SJCRH30 (cell line): ENCODE data around the gene GIPC2. TPM values are rescaled to one million over a fixed set of nuclear protein-coding genes. Genes with fewer than 3 reads are reported as not detected.
"Not testable (repeated sequence)": the region's sequence is repeated elsewhere in the genome, so short reads cannot be mapped to it uniquely, and the experiment has no call there.

Source experiments
- DNase-seq, 2 experiments: peaks; one replicate each; pipeline ENCODE4 v3.0.0-alpha.2; 2015 to 2020
- H3K27ac ChIP-seq: fragments of 250-450 bp; sonication (Bioruptor Pico); 2 replicates; pipeline ENCODE4 v1.5.1; 2020; ENCODE audit warnings: mild to moderate bottlenecking, moderate library complexity
- H3K27me3 ChIP-seq: fragments of 250-450 bp; sonication (Bioruptor Pico); 2 replicates; pipeline ENCODE4 v1.5.1; 2020; ENCODE audit warnings: mild to moderate bottlenecking, moderate library complexity
- H3K36me3 ChIP-seq: fragments of 250-450 bp; sonication (Bioruptor Pico); 2 replicates; pipeline ENCODE4 v1.5.1; 2020; ENCODE audit warnings: mild to moderate bottlenecking, moderate library complexity
- H3K4me1 ChIP-seq: fragments of 250-450 bp; sonication (Bioruptor Pico); 2 replicates; pipeline ENCODE4 v1.5.1; 2020; ENCODE audit warnings: mild to moderate bottlenecking, moderate library complexity
- H3K4me3 ChIP-seq: fragments of 250-450 bp; sonication (Bioruptor Pico); 2 replicates; pipeline ENCODE4 v1.5.1; 2020; ENCODE audit warnings: mild to moderate bottlenecking, moderate library complexity
- H3K9me3 ChIP-seq: fragments of 250-450 bp; sonication (Bioruptor Pico); replicated peaks from 2 replicates; pipeline ENCODE4 v1.5.1; 2020; ENCODE audit warnings: mild to moderate bottlenecking, moderate library complexity
- total RNA-seq: library from RNA; depleted of rRNA; stranded (reverse); fragments of >200 nt; shearing (Covaris generic); gene quantifications from 2 replicates; pipeline ENCODE4 v1.2.3, GENCODE V29; 2014

The GIPC2 gene
- total RNA-seq, 1 experiment from 2014 or later: not detected

GRCh38 chr1:78069784-78070183, 24.0 kb downstream of the GIPC2 start:
- no peak for DNase-seq
- no peak overlapping the region for H3K27ac ChIP-seq
- H3K27me3 ChIP-seq: no peaks in the 10 kb centered on the region
- H3K4me1 ChIP-seq: no peaks in the 10 kb centered on the region
- no peaks in the 10 kb centered on the region for H3K36me3 ChIP-seq
- no peaks in the 10 kb centered on the region; the same call in 1 of the 2 replicates for H3K9me3 ChIP-seq
- H3K4me3 ChIP-seq: no peak overlapping the region

- no peaks in the 10 kb centered on the region for H3K36me3 ChIP-seq
- no peak for DNase-seq
- no peak overlapping the region for H3K4me3 ChIP-seq
- H3K4me1 ChIP-seq: no peaks in the 10 kb centered on the region
- no peaks in the 10 kb centered on the region; the same call in 1 of the 2 replicates for H3K9me3 ChIP-seq
- no peak overlapping the region for H3K27ac ChIP-seq
- H3K27me3 ChIP-seq: no peaks in the 10 kb centered on the region
Measured at GRCh38 chr1:78070210-78070609, 24.4 kb downstream of the GIPC2 start.

- no peak for DNase-seq
- H3K27me3 ChIP-seq: no peaks in the 10 kb centered on the region
Measured at GRCh38 chr1:78070758-78071157, 25.0 kb downstream of the GIPC2 start.

DNA sequence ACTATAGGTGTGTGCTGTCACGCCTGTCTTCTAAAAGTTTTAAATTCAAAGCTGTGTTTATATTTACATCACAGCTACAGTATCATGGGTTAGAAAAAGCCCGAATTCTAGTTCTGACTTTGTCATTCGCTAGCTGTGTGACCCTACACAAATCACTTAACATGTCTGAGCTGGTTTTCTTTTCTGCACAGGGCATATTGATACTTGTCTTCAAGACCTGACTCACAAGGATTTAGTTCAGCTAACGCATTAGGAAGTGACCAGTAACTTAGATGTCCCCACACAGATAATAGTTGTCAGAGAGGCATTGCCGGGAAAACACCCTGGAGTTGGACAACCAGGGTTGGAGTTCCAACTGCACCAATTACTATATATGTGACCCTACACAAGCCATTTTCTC, 25.9 kb downstream of the GIPC2 start:
- DNase-seq: no peak
- Histone ChIP-seq H3K9me3 (no peaks in the 10 kb centered on the region; the same call in 1 of the 2 replicates), H3K4me1 (no peaks in the 10 kb centered on the region), H3K27ac (no peak overlapping the region), H3K27me3 (no peaks in the 10 kb centered on the region), H3K36me3 (no peaks in the 10 kb centered on the region), H3K4me3 (no peak overlapping the region)

More at GRCh38 chr1:78070758-78071157, 25.0 kb downstream of the GIPC2 start:
- Histone ChIP-seq H3K36me3 (no peaks in the 10 kb centered on the region), H3K4me1 (no peaks in the 10 kb centered on the region), H3K9me3 (no peaks in the 10 kb centered on the region; the same call in 1 of the 2 replicates), H3K27ac (no peak overlapping the region), H3K4me3 (no peak overlapping the region)

GRCh38 chr1:78072216-78072615, 26.4 kb downstream of the GIPC2 start:
- no peak overlapping the region for H3K27ac ChIP-seq
- no peaks in the 10 kb centered on the region for H3K27me3 ChIP-seq
- no peaks in the 10 kb centered on the region; the same call in 1 of the 2 replicates for H3K9me3 ChIP-seq
- DNase-seq: no peak
- H3K4me1 ChIP-seq: no peaks in the 10 kb centered on the region
- H3K4me3 ChIP-seq: no peak overlapping the region
- no peaks in the 10 kb centered on the region for H3K36me3 ChIP-seq

DNA sequence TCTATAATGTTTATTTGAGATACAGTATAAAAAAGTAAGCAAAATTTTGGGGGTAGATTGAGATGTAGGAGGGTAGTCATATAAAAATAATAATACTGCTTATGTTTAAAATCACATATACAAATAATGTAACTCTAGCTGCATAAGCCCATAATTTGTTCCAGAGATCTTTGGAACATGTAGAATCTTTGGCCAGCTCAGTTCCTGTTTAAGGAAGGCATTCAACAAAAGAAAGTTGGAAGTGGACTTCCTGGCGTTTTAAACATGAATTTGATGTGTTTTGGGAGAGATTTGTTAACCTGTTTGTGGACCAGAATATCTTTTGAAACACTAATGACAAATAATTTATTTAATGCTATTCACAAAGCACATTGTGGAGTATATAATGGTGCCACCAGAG, 27.7 kb downstream of the GIPC2 start:
- no peaks in the 10 kb centered on the region for H3K36me3 ChIP-seq
- no peaks in the 10 kb centered on the region for H3K4me1 ChIP-seq
- H3K9me3 ChIP-seq: no peaks in the 10 kb centered on the region; the same call in 1 of the 2 replicates
- H3K27me3 ChIP-seq: no peaks in the 10 kb centered on the region
- H3K4me3 ChIP-seq: no peak overlapping the region
- no peak overlapping the region for H3K27ac ChIP-seq
- DNase-seq: no peak

- H3K27ac ChIP-seq: no peak overlapping the region
- peaks cover 3% of the 10 kb centered on the region; the same call in 1 of the 2 replicates for H3K4me1 ChIP-seq
- no peaks in the 10 kb centered on the region for H3K27me3 ChIP-seq
- H3K9me3 ChIP-seq: no peaks in the 10 kb centered on the region; the same call in 1 of the 2 replicates
- DNase-seq: no peak
- no peaks in the 10 kb centered on the region for H3K36me3 ChIP-seq
- no peak overlapping the region for H3K4me3 ChIP-seq
Measured at GRCh38 chr1:78075621-78076020, 29.9 kb downstream of the GIPC2 start.

- H3K27ac ChIP-seq: no peak overlapping the region
Measured at GRCh38 chr1:78078358-78078757, 32.6 kb downstream of the GIPC2 start.

GRCh38 chr1:78079580-78079979, 33.8 kb downstream of the GIPC2 start:
- Histone ChIP-seq H3K4me1 (peaks cover 3% of the 10 kb centered on the region; the same call in 1 of the 2 replicates), H3K9me3 (no peaks in the 10 kb centered on the region), H3K27me3 (no peaks in the 10 kb centered on the region), H3K27ac (no peak overlapping the region), H3K4me3 (no peak overlapping the region), H3K36me3 (no peaks in the 10 kb centered on the region)
- no peak for DNase-seq

More at GRCh38 chr1:78078358-78078757, 32.6 kb downstream of the GIPC2 start:
- DNase-seq: no peak
- no peaks in the 10 kb centered on the region for H3K27me3 ChIP-seq
- no peaks in the 10 kb centered on the region; the same call in 1 of the 2 replicates for H3K9me3 ChIP-seq
- H3K4me1 ChIP-seq: peaks cover 3% of the 10 kb centered on the region; the same call in 1 of the 2 replicates
- no peaks in the 10 kb centered on the region for H3K36me3 ChIP-seq
- H3K4me3 ChIP-seq: no peak overlapping the region

DNA sequence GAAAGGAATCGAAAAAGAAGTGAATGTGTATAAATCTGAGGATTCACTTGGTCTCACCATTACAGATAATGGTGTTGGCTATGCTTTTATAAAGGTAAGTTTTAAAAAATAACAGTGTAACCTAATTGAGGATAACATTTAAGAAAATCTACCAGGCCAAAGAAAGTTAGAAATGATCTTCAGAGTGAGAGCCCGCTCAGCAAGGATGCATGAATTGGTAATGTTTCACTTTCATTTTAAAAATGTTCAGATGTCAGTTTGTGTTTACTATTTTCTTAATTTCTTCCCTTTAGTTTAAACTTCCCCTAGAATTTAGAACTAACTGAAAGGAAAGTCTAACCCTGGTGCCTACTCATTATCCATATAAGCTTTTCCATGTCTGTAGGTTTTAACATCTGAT, 35.0 kb downstream of the GIPC2 start:
- no peak for DNase-seq
- Histone ChIP-seq H3K9me3 (no peaks in the 10 kb centered on the region), H3K4me1 (peaks cover 3% of the 10 kb centered on the region; the same call in 1 of the 2 replicates), H3K4me3 (no peak overlapping the region), H3K36me3 (no peaks in the 10 kb centered on the region), H3K27ac (no peak overlapping the region), H3K27me3 (no peaks in the 10 kb centered on the region)

GRCh38 chr1:78081980-78082860, 36.5 kb downstream of the GIPC2 start:
- H3K4me1 ChIP-seq: peaks cover 3% of the 10 kb centered on the region; the same call in 1 of the 2 replicates
- no peaks in the 10 kb centered on the region for H3K36me3 ChIP-seq
- H3K4me3 ChIP-seq: no peak overlapping the region
- no peaks in the 10 kb centered on the region for H3K27me3 ChIP-seq
- H3K9me3 ChIP-seq: 0 out of 2 replicates have a peak, but pooled peaks cover 4% of the 10 kb centered on the region
- no peak for DNase-seq
- no peak overlapping the region for H3K27ac ChIP-seq

DNA sequence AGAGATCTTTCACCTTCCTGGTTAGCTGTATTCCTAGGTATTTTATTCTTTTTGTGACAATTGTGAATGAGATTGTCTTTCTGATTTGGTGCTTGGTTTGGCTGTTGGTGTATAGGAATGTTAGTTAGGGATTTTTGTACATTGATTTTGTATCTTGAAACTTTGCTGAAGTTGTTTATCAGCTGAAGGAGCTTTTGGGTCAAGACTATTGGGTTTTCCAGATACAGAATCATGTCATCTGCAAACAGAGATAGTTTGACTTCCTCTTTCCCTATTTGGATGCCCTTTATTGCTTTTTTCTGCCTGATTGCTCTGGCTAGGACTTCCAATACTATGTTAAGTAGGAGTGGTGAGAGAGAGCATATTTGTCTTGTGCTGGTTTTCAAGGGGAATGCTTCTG, 38.9 kb downstream of the GIPC2 start:
- H3K27ac ChIP-seq, DNase-seq, H3K36me3 ChIP-seq, H3K4me1 ChIP-seq, H3K4me3 ChIP-seq, H3K9me3 ChIP-seq, H3K27me3 ChIP-seq: not testable (repeated sequence)

- no peak for DNase-seq
- Histone ChIP-seq H3K27ac (no peak overlapping the region), H3K4me1 (no peaks in the 10 kb centered on the region), H3K36me3 (no peaks in the 10 kb centered on the region), H3K9me3 (0 out of 2 replicates have a peak, but pooled peaks cover 4% of the 10 kb centered on the region), H3K27me3 (no peaks in the 10 kb centered on the region), H3K4me3 (no peak overlapping the region)
Measured at GRCh38 chr1:78086697-78087096, 40.9 kb downstream of the GIPC2 start.

- H3K4me3 ChIP-seq: no peak overlapping the region
- H3K9me3 ChIP-seq: 0 out of 2 replicates have a peak, but pooled peaks cover 4% of the 10 kb centered on the region
- H3K27me3 ChIP-seq: no peaks in the 10 kb centered on the region
- H3K27ac ChIP-seq: no peak overlapping the region
- no peak for DNase-seq
- H3K36me3 ChIP-seq: no peaks in the 10 kb centered on the region
- no peaks in the 10 kb centered on the region for H3K4me1 ChIP-seq
Measured at GRCh38 chr1:78088015-78088414, 42.2 kb downstream of the GIPC2 start.

- no peak for DNase-seq
- H3K27me3 ChIP-seq: no peaks in the 10 kb centered on the region
Measured at GRCh38 chr1:78088486-78088885, 42.7 kb downstream of the GIPC2 start.

More at GRCh38 chr1:78088486-78088885, 42.7 kb downstream of the GIPC2 start:
- Histone ChIP-seq H3K9me3 (0 out of 2 replicates have a peak, but pooled peaks cover 4% of the 10 kb centered on the region), H3K4me1 (no peaks in the 10 kb centered on the region), H3K4me3 (no peak overlapping the region), H3K36me3 (no peaks in the 10 kb centered on the region), H3K27ac (no peak overlapping the region)
